GM12878 (cell line): Measurements from ENCODE around the gene CRYBG3. TPM values are rescaled to one million over a fixed set of nuclear protein-coding genes. Genes with fewer than 3 reads are reported as not detected.

ENCODE experiments used
- ATAC-seq: fragments of 200-7000 bp; cut with Tn5 transposase; 3 replicates; pipeline ENCODE4 v1.9.1; 2020; ENCODE audit warnings: mild to moderate bottlenecking, moderate library complexity
- BruUV-seq: library from RNA; stranded (reverse); fragments of 400-500 nt; replicated peaks from 2 replicates; lab custom pipeline; 2021; lab: Mats Ljungman, UMichigan
- CTCF ChIA-PET: fragments of 300-600 bp; sonication (Branson Sonifier 250); formaldehyde crosslinking; extraction: SDS; loops from one replicate; lab custom pipeline; 2021; ENCODE audit warnings: inconsistent platforms; lab: Yijun Ruan, JAX
- POLR2A ChIA-PET: fragments of 350-600 bp; formaldehyde crosslinking; extraction: SDS; loops from one replicate; lab custom pipeline; 2021; ENCODE audit warnings: inconsistent platforms; lab: Charles Lee
- RAD21 ChIA-PET: fragments of 300-600 bp; sonication (Branson Sonifier 250); formaldehyde crosslinking; loops from one replicate; lab custom pipeline; 2023; ENCODE audit warnings: antibody characterized with exemption; ENCODE audit not compliant: unreplicated experiment; lab: Charles Lee
- SMC1A ChIA-PET: fragments of 300-600 bp; sonication (Branson Sonifier 250); formaldehyde crosslinking; loops from one replicate; lab custom pipeline; 2023; ENCODE audit not compliant: unreplicated experiment, uncharacterized antibody; lab: Charles Lee
- DNase-seq: peaks from one replicate; pipeline ENCODE4 v3.0.0-alpha.2; 2011; ENCODE audit warnings: low read depth, low spot score
- FAIRE-seq: peaks from 3 replicates; lab custom pipeline; 2011; peaks lifted over from hg19 to GRCh38; lab: Jason Lieb, UNC
- H2AFZ ChIP-seq: 2 replicates; pipeline ENCODE4 v1.6.0; 2011; ENCODE audit warnings: low read depth, low read length, control low read depth; ENCODE audit not compliant: control insufficient read depth
- H3K27ac ChIP-seq: 2 replicates; pipeline ENCODE4 v1.5.1; 2011; ENCODE audit warnings: control low read depth; ENCODE audit not compliant: control insufficient read depth, insufficient read depth
- H3K27me3 ChIP-seq, 2 experiments: replicated peaks in 1 of 2; 2 replicates each; pipeline versions ENCODE4 v1.6.0 to v1.6.1; 2011; ENCODE audit warnings: low read length in 1 of 2; ENCODE audit not compliant: control insufficient read depth in 2 of 2, insufficient read depth in 2 of 2
- H3K36me3 ChIP-seq, 2 experiments: 2 replicates each; pipeline ENCODE4 v1.5.1; 2011; ENCODE audit warnings: low read length in 1 of 2; ENCODE audit not compliant: control insufficient read depth in 2 of 2, insufficient read depth in 2 of 2
- H3K4me1 ChIP-seq: 2 replicates; pipeline ENCODE4 v1.6.1; 2011; ENCODE audit warnings: mild to moderate bottlenecking, low read length, moderate library complexity, mixed read lengths; ENCODE audit not compliant: control insufficient read depth, insufficient read depth
- H3K4me2 ChIP-seq: 2 replicates; pipeline ENCODE4 v1.6.0; 2011; ENCODE audit warnings: control low read depth; ENCODE audit not compliant: control insufficient read depth, insufficient read depth
- H3K4me3 ChIP-seq: fragments of 200-600 bp; sonication (generic); 2 replicates; pipeline ENCODE4 v1.5.1; 2016
- H3K79me2 ChIP-seq: 2 replicates; pipeline ENCODE4 v1.6.0; 2011; ENCODE audit warnings: low read length; ENCODE audit not compliant: control insufficient read depth, insufficient read depth
- H3K9ac ChIP-seq: 2 replicates; pipeline ENCODE4 v1.8.0; 2011; ENCODE audit warnings: low read length, control low read depth, mixed read lengths; ENCODE audit not compliant: control insufficient read depth, insufficient read depth
- H3K9me3 ChIP-seq: replicated peaks from 3 replicates; pipeline ENCODE4 v1.5.1; 2011; ENCODE audit warnings: mild to moderate bottlenecking, low read length; ENCODE audit not compliant: control insufficient read depth, insufficient read depth
- H4K20me1 ChIP-seq: 2 replicates; pipeline ENCODE4 v1.6.0; 2011; ENCODE audit not compliant: control insufficient read depth, insufficient read depth
- ATF7 ChIP-seq: fragments of 450-650 bp; IDR thresholded peaks from 2 replicates; pipeline ENCODE4 v1.6.1; 2016; ENCODE audit warnings: low read depth, mild to moderate bottlenecking
- BCL11A ChIP-seq: IDR thresholded peaks from 2 replicates; pipeline ENCODE4 v1.6.1; 2011; ENCODE audit warnings: low read depth, low read length
- CEBPB ChIP-seq, 2 experiments: fragments of 150-350 bp in 1 of 2; IDR thresholded peaks; 2 replicates each; pipeline ENCODE4 v1.6.1; 2012 to 2014; ENCODE audit warnings: low read depth in 2 of 2, low read length in 2 of 2, borderline replicate concordance in 1 of 2, inconsistent platforms in 1 of 2
- CHD2 ChIP-seq: IDR thresholded peaks from 2 replicates; pipeline ENCODE4 v1.6.1; 2011; ENCODE audit warnings: low read depth, low read length, improper control_type of control experiment, borderline replicate concordance
- CREM ChIP-seq: IDR thresholded peaks from 2 replicates; pipeline ENCODE4 v1.6.1; 2014; ENCODE audit warnings: antibody characterized with exemption, low read depth
- EP300 ChIP-seq, 2 experiments: fragments of 150-350 bp in 1 of 2; IDR thresholded peaks; 2 replicates each; pipeline ENCODE4 v1.6.1; 2011 to 2012; ENCODE audit warnings: low read depth in 2 of 2, low read length in 2 of 2, borderline replicate concordance in 1 of 2, improper control_type of control experiment in 1 of 2, inconsistent platforms in 1 of 2; ENCODE audit not compliant: control insufficient read depth in 1 of 2
- ESRRA ChIP-seq: IDR thresholded peaks from 2 replicates; pipeline ENCODE4 v1.6.1; 2012; ENCODE audit warnings: mild to moderate bottlenecking, low read length, improper control_type of control experiment
- GABPA ChIP-seq: IDR thresholded peaks from 2 replicates; pipeline ENCODE4 v1.6.1; 2014; ENCODE audit warnings: antibody characterized with exemption, low read depth, mild to moderate bottlenecking, inconsistent platforms
- HCFC1 ChIP-seq: fragments of 150-350 bp; IDR thresholded peaks from 2 replicates; pipeline ENCODE4 v1.6.1; 2014; ENCODE audit warnings: low read length
- IKZF1 ChIP-seq: fragments of 450-650 bp; conservative IDR thresholded peaks from 2 replicates; pipeline ENCODE4 v1.6.1; 2017; ENCODE audit warnings: antibody characterized with exemption, mild to moderate bottlenecking
- IRF5 ChIP-seq: fragments of 450-650 bp; IDR thresholded peaks from 2 replicates; pipeline ENCODE4 v1.6.1; 2017; ENCODE audit warnings: borderline replicate concordance
- MAX ChIP-seq: IDR thresholded peaks from 2 replicates; pipeline ENCODE4 v1.6.1; 2012; ENCODE audit warnings: low read depth, low read length, improper control_type of control experiment
- NR2C1 ChIP-seq: fragments of 450-650 bp; IDR thresholded peaks from 2 replicates; pipeline ENCODE4 v1.6.1; 2017; ENCODE audit warnings: antibody characterized with exemption, mild to moderate bottlenecking, moderate library complexity
- RBBP5 ChIP-seq: fragments of 200-600 bp; sonication (generic); conservative IDR thresholded peaks from 2 replicates; pipeline ENCODE4 v1.6.1; 2016
- RFX5 ChIP-seq: IDR thresholded peaks from 2 replicates; pipeline ENCODE4 v1.6.1; 2011; ENCODE audit warnings: low read depth, low read length, improper control_type of control experiment
- SMAD5 ChIP-seq: IDR thresholded peaks from 2 replicates; pipeline ENCODE4 v1.6.1; 2016; ENCODE audit warnings: antibody characterized with exemption, low read depth
- SP1 ChIP-seq: IDR thresholded peaks from one replicate; pipeline ENCODE4 v1.6.1; 2011; ENCODE audit warnings: low read depth, low read length
- STAT1 ChIP-seq: fragments of 450-650 bp; conservative IDR thresholded peaks from 2 replicates; pipeline ENCODE4 v1.6.1; 2014; ENCODE audit warnings: antibody characterized with exemption, mild to moderate bottlenecking
- TCF12 ChIP-seq: IDR thresholded peaks from 2 replicates; pipeline ENCODE4 v1.6.1; 2011; ENCODE audit warnings: low read depth, mild to moderate bottlenecking, low read length
- TCF3 ChIP-seq: IDR thresholded peaks from 2 replicates; pipeline ENCODE4 v1.6.1; 2012; ENCODE audit warnings: low read depth, mild to moderate bottlenecking, low read length, borderline replicate concordance; ENCODE audit not compliant: insufficient read depth
- WRNIP1 ChIP-seq: IDR thresholded peaks from 2 replicates; pipeline ENCODE4 v1.6.1; 2011; ENCODE audit warnings: low read depth, low read length, improper control_type of control experiment, borderline replicate concordance
- ZBED1 ChIP-seq: IDR thresholded peaks from 2 replicates; pipeline ENCODE4 v1.6.1; 2016; ENCODE audit warnings: borderline replicate concordance
- ZNF24 ChIP-seq: fragments of 450-650 bp; IDR thresholded peaks from 2 replicates; pipeline ENCODE4 v1.6.1; 2017; ENCODE audit warnings: antibody characterized with exemption, mild to moderate bottlenecking
- WGBS: methylation state at CpG from one replicate; pipeline ENCODE4 v1.1.6; 2016; ENCODE audit warnings: low lambda C conversion rate; ENCODE audit not compliant: insufficient replicate concordance, insufficient coverage; ENCODE audit errors: missing lambda C conversion rate; 5-methylcytosine and 5-hydroxymethylcytosine counted together
- in situ Hi-C: fragments of 300-500 bp; cut with MboI; formaldehyde crosslinking; loops from 9 replicates; pipeline ENCODE4 v1.14.3; 2018; ENCODE audit warnings: mixed read lengths
- intact Hi-C: fragments of 100-400 bp; cut with micrococcal nuclease; formaldehyde crosslinking; loops from one replicate; pipeline ENCODE4 v1.14.2; 2022; ENCODE audit not compliant: unreplicated experiment
- polyA plus RNA-seq, 11 experiments: library from polyadenylated mRNA; depleted of rRNA in 4 of 11; unstranded in 6 of 11; stranded (reverse) in 5 of 11; fragments of >200 nt; fragmentation: Nextera tagmentation in 4 of 11; fragmentation: Illumina TruSeq in 1 of 11; extraction: Ambion mirVana in 4 of 11; extraction: Trizol in 1 of 11; gene quantifications; 1 replicate in 1 of 11; 2 replicates in 10 of 11; pipeline versions ENCODE4 v1.2.1 to v1.2.3, GENCODE V29; 2011 to 2016; ENCODE audit warnings: inconsistent platforms in 2 of 11, missing spikeins in 2 of 11, low read depth in 1 of 11
- total RNA-seq, 4 experiments: library from RNA; depleted of rRNA in 3 of 4; stranded (reverse); fragments of >200 nt in 3 of 4; fragmentation: Illumina TruSeq in 1 of 4; extraction: Trizol in 1 of 4; gene quantifications; 2 replicates each; pipeline versions ENCODE4 v1.2.1 to v1.2.3, GENCODE V29; 2013 to 2021

Gene CRYBG3
- total and polyA plus RNA-seq, 10 of the 15 experiments (the other 5 are each of a cell fraction or from before 2014, with no cell fraction given) = 0.11 to 5.4 (median 1.6) TPM

DNA sequence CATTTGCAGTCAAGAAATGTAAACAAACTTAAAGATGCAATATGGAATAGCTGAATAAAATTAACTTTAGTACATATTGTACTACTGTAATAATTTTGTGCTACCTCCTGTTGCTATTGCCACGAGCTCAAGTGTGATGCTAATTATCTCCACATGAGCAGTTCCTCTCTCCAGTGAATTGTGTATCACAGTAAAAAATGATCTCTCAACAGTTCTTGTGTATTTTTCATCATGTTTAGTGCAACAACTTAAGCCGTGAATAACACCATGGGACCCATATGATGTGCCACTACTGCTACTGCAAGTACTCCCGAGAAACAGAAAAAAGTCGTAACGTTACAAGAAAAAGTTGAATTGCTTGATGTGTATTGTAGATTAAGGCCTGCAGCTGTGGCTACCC is 138.1 kb downstream of the CRYBG3 start (continued):
- TF ChIP-seq TCF12 = no peak
- TF ChIP-seq SP1 = no peak
- TF ChIP-seq GABPA = no peak

- 88% methylated on average over 5 of the region's 5 CpGs for WGBS
- Histone ChIP-seq H2AFZ (no peak overlapping the region), H3K4me1 (no peaks in the 10 kb centered on the region), H3K27ac (no peak overlapping the region), H3K9ac (no peak overlapping the region), H4K20me1 (no peaks in the 10 kb centered on the region; the same call in 1 of the 2 replicates), H3K36me3 (peaks cover 6 to 24% of the 10 kb centered on the region in 2 experiments; a peak in 3 of 4 replicates), H3K79me2 (peaks cover 21% of the 10 kb centered on the region)
- intact Hi-C loops = no loop called here
- SMC1A ChIA-PET = interaction anchor here (0.9 to 1.8 kb wide), 5 partner anchors 8 to 66 kb away, joined by 3 to 4 read pairs (median 3); no protein-coding TSS in a partner anchor
- RAD21 ChIA-PET = interaction anchor here (1.5 kb wide), 1 partner anchor 11 kb away, joined by 4 read pairs; no protein-coding TSS in a partner anchor
- POLR2A ChIA-PET = interaction anchor here (1.8 kb wide), 1 partner anchor 11 kb away, joined by 3 read pairs; no protein-coding TSS in a partner anchor
- no peak for DNase-seq
- CTCF ChIA-PET = interaction anchor here (1.3 kb wide), 1 partner anchor 62 kb away, joined by 3 read pairs; no protein-coding TSS in a partner anchor
- no peak for TF ChIP-seq ESRRA
- no peak for TF ChIP-seq ATF7
- no peak for TF ChIP-seq HCFC1
- TF ChIP-seq STAT1 = no peak
- TF ChIP-seq CEBPB (IDR thresholded peaks at IDR 0.05; ENCODE audit: borderline replicate concordance in 1 of 2, low read depth in 2 of 2, low read length in 2 of 2) = no peak
- TF ChIP-seq MAX = no peak
- no peak for TF ChIP-seq SMAD5
- no peak for TF ChIP-seq IRF5
- no peak for TF ChIP-seq BCL11A
- TF ChIP-seq CHD2 = no peak
- no peak for TF ChIP-seq ZNF24
- no peak for TF ChIP-seq NR2C1
- TF ChIP-seq WRNIP1 = no peak
- no peak for TF ChIP-seq TCF3
- TF ChIP-seq EP300 (IDR thresholded peaks at IDR 0.05; ENCODE audit: borderline replicate concordance in 1 of 2, control insufficient read depth in 1 of 2, low read depth in 2 of 2, low read length in 2 of 2) = no peak
- TF ChIP-seq RFX5 = no peak
- no peak for TF ChIP-seq CREM
- TF ChIP-seq RBBP5 = no peak
- TF ChIP-seq ZBED1 = no peak
- no peak for TF ChIP-seq IKZF1
- TF ChIP-seq, all 136 proteins: peak for 0
- H3K9me3 ChIP-seq = no peaks in the 10 kb centered on the region
- H3K4me2 ChIP-seq = no peak overlapping the region
- FAIRE-seq (no peak), ATAC-seq (no peak)
- no TSS peak for BruUV-seq
- H3K4me3 ChIP-seq = no peak overlapping the region
- in situ Hi-C loops = no loop called here
- no peaks in the 10 kb centered on the region for H3K27me3 ChIP-seq
Measured at GRCh38 chr3:97960551-97960950, 138.7 kb downstream of the CRYBG3 start.
